Endothelial cell of umbilical vein (primary cell): ENCODE results near the gene BPI. TPM values are rescaled to one million over a fixed set of nuclear protein-coding genes. Genes with fewer than 3 reads are reported as not detected.

Experiments
- BruUV-seq: library from RNA; stranded (reverse); fragments of 400-500 nt; replicated peaks from 2 replicates; lab custom pipeline; 2021; lab: Mats Ljungman, UMichigan
- CTCF ChIA-PET: fragments of 300-600, 350-600 bp; sonication (Branson Sonifier 250); formaldehyde crosslinking; loops from one replicate; lab custom pipeline; 2021; ENCODE audit warnings: antibody characterized with exemption, inconsistent platforms; lab: Charles Lee
- POLR2A ChIA-PET: fragments of 300-600, 350-600 bp; sonication (Branson Sonifier 250); formaldehyde crosslinking; loops from one replicate; lab custom pipeline; 2021; ENCODE audit warnings: antibody characterized with exemption, inconsistent platforms; lab: Charles Lee
- DNase-seq: peaks from one replicate; pipeline ENCODE4 v3.0.0-alpha.2; 2011; ENCODE audit warnings: low read depth, low spot score
- FAIRE-seq: peaks from 2 replicates; lab custom pipeline; 2011; peaks lifted over from hg19 to GRCh38; lab: Jason Lieb, UNC
- H2AFZ ChIP-seq: 2 replicates; pipeline ENCODE4 v1.6.0; 2012; ENCODE audit warnings: low read depth, low read length, control low read depth, inconsistent platforms
- H3K27ac ChIP-seq: 2 replicates; pipeline ENCODE4 v1.5.1; 2011; ENCODE audit warnings: low read depth, mild to moderate bottlenecking, control low read depth, low read length, moderate library complexity; ENCODE audit not compliant: insufficient read depth
- H3K27me3 ChIP-seq, 2 experiments: 2 replicates each; pipeline versions ENCODE4 v1.6.0 to v1.6.1; 2011; ENCODE audit warnings: low read length in 2 of 2, mixed read lengths in 1 of 2; ENCODE audit not compliant: control insufficient read depth in 2 of 2, insufficient read depth in 2 of 2
- H3K36me3 ChIP-seq, 2 experiments: 2 replicates in 1 of 2; 3 replicates in 1 of 2; pipeline ENCODE4 v1.5.1; 2011; ENCODE audit warnings: low read length in 2 of 2, mild to moderate bottlenecking in 1 of 2, moderate library complexity in 1 of 2; ENCODE audit not compliant: control insufficient read depth in 2 of 2, insufficient read depth in 2 of 2; ENCODE audit errors: extremely low read depth in 1 of 2
- H3K4me1 ChIP-seq: 3 replicates; pipeline ENCODE4 v1.5.1; 2011; ENCODE audit warnings: mild to moderate bottlenecking, low read length; ENCODE audit not compliant: control insufficient read depth, insufficient read depth; ENCODE audit errors: extremely low read depth
- H3K4me2 ChIP-seq: 2 replicates; pipeline ENCODE4 v1.6.1; 2011; ENCODE audit warnings: low read length, control low read depth, mixed read lengths; ENCODE audit not compliant: insufficient read depth
- H3K4me3 ChIP-seq, 3 experiments: fragments of 200-600 bp in 1 of 3; sonication (generic), shearing (Covaris generic) in 1 of 3; replicated peaks in 1 of 3; 2 replicates each; pipeline ENCODE4 v1.5.1; 2011 to 2016; ENCODE audit warnings: control low read depth in 3 of 3, low read length in 3 of 3, mild to moderate bottlenecking in 2 of 3, inconsistent platforms in 1 of 3, low read depth in 1 of 3, moderate library complexity in 1 of 3; ENCODE audit not compliant: insufficient read depth in 1 of 3
- H3K79me2 ChIP-seq: 2 replicates; pipeline ENCODE4 v1.6.0; 2012; ENCODE audit warnings: low read length, inconsistent platforms; ENCODE audit not compliant: control insufficient read depth, insufficient read depth
- H3K9ac ChIP-seq: replicated peaks from 2 replicates; pipeline ENCODE3; 2011; ENCODE audit warnings: low read length, control low read depth; ENCODE audit not compliant: insufficient read depth; ENCODE audit errors: extremely low read depth
- H3K9me1 ChIP-seq: replicated peaks from 3 replicates; pipeline ENCODE4 v1.6.0; 2011; ENCODE audit warnings: mild to moderate bottlenecking, low read length; ENCODE audit not compliant: control insufficient read depth, insufficient read depth; ENCODE audit errors: extremely low read depth
- H3K9me3 ChIP-seq: replicated peaks from 2 replicates; pipeline ENCODE4 v1.5.1; 2012; ENCODE audit warnings: low read length, inconsistent platforms; ENCODE audit not compliant: control insufficient read depth, insufficient read depth
- H4K20me1 ChIP-seq: replicated peaks from 2 replicates; pipeline ENCODE3; 2011; ENCODE audit warnings: mild to moderate bottlenecking, low read length; ENCODE audit not compliant: control insufficient read depth, insufficient read depth; ENCODE audit errors: extremely low read depth
- CTCF ChIP-seq, 2 donors: IDR thresholded peaks; 1 replicate in 1 of 2; 2 replicates in 1 of 2; pipeline ENCODE4 v1.5.1; 2011; ENCODE audit warnings: low read length in 2 of 2, mild to moderate bottlenecking in 2 of 2, moderate library complexity in 2 of 2, control low read depth in 1 of 2, inconsistent platforms in 1 of 2, low read depth in 1 of 2; ENCODE audit not compliant: insufficient read depth in 1 of 2; ENCODE audit errors: extremely low read depth in 1 of 2
- EZH2 ChIP-seq: IDR thresholded peaks from 2 replicates; pipeline ENCODE4 v1.6.1; 2012; ENCODE audit warnings: borderline replicate concordance, low read depth, mild to moderate bottlenecking, moderate library complexity, low read length, inconsistent platforms; ENCODE audit not compliant: severe bottlenecking
- FOS ChIP-seq: IDR thresholded peaks from 2 replicates; pipeline ENCODE4 v1.6.1; 2011; ENCODE audit warnings: mild to moderate bottlenecking, low read length, moderate library complexity, borderline replicate concordance; ENCODE audit not compliant: insufficient read depth
- GATA2 ChIP-seq: IDR thresholded peaks from 2 replicates; pipeline ENCODE4 v1.7.0; 2011; ENCODE audit warnings: low read depth, mild to moderate bottlenecking, moderate library complexity, mixed read lengths, low read length; ENCODE audit not compliant: insufficient read length, insufficient read depth
- JUN ChIP-seq: IDR thresholded peaks from 2 replicates; pipeline ENCODE4 v1.6.1; 2011; ENCODE audit warnings: borderline replicate concordance, low read depth; ENCODE audit not compliant: insufficient read length, insufficient read depth
- MAX ChIP-seq: IDR thresholded peaks from 2 replicates; pipeline ENCODE4 v1.6.1; 2011; ENCODE audit not compliant: insufficient read depth, insufficient read length
- MYC ChIP-seq: IDR thresholded peaks from one replicate; pipeline ENCODE4 v1.6.1; 2011; ENCODE audit warnings: mild to moderate bottlenecking, low read depth, low read length
- POLR2A ChIP-seq: IDR thresholded peaks from 2 replicates; pipeline ENCODE4 v1.6.1; 2012; ENCODE audit warnings: low read depth, mild to moderate bottlenecking, control low read depth, low read length
- POLR2AphosphoS5 ChIP-seq: IDR thresholded peaks from 2 replicates; pipeline ENCODE4 v1.6.1; 2012; ENCODE audit warnings: low read depth, mild to moderate bottlenecking, control low read depth, low read length, moderate library complexity; ENCODE audit not compliant: insufficient read depth
- dilution Hi-C: fragments of 300-500 bp; cut with MboI; formaldehyde crosslinking; loops from one replicate; pipeline ENCODE4 v1.15.0; 2019; ENCODE audit warnings: low sequenced_read_pairs; ENCODE audit not compliant: extremely low pct_ligation_motif_present
- intact Hi-C: fragments of 100-400 bp; cut with micrococcal nuclease; formaldehyde crosslinking; loops from one replicate; pipeline ENCODE4 v1.10.0; 2022
- polyA plus RNA-seq, 4 experiments: library from polyadenylated mRNA; depleted of rRNA in 3 of 4; stranded (reverse) in 3 of 4; unstranded in 1 of 4; fragments of >200 nt; gene quantifications; 2 replicates each; pipeline versions ENCODE4 v1.2.1 to v1.2.3, GENCODE V29; 2011 to 2012; ENCODE audit warnings: missing spikeins in 1 of 4
- total RNA-seq: library from RNA; stranded (reverse); gene quantifications from 2 replicates; pipeline ENCODE4 v1.2.3, GENCODE V29; 2021

The BPI gene
- total and polyA plus RNA-seq, 2 donors (not counting 3 experiments of a cell fraction or from before 2014, with no cell fraction given): not detected

- dilution Hi-C loops (no loop called here), intact Hi-C loops (no loop called here)
- Histone ChIP-seq H3K79me2 (no peaks in the 10 kb centered on the region), H3K27ac (no peak overlapping the region), H2AFZ (no peak overlapping the region), H3K4me2 (no peak overlapping the region), H4K20me1 (no peaks in the 10 kb centered on the region), H3K36me3 (no peaks in the 10 kb centered on the region), H3K9me3 (no peaks in the 10 kb centered on the region), H3K4me1 (no peaks in the 10 kb centered on the region), H3K27me3 (no peaks in the 10 kb centered on the region), H3K9ac (no peak overlapping the region), H3K9me1 (no peaks in the 10 kb centered on the region), H3K4me3 (no peak overlapping the region)
- DNase-seq (no peak), FAIRE-seq (no peak)
- ChIA-PET CTCF (no interaction called here), POLR2A (no interaction called here)
- BruUV-seq: no TSS peak
- TF ChIP-seq MAX (no peak), JUN (no peak), POLR2AphosphoS5 (no peak), CTCF (IDR thresholded peaks at IDR 0.05; ENCODE audit: extremely low read depth in 1 of 2, insufficient read depth in 1 of 2, low read depth in 1 of 2, low read length in 2 of 2) (no peak), EZH2 (no peak), FOS (no peak), POLR2A (no peak), MYC (no peak), GATA2 (no peak)
Measured at GRCh38 chr20:38286586-38287531, 17.1 kb upstream of the BPI start.
